Glutamatergic neuron (in vitro differentiated cells): ENCODE measurements around the gene TGFBI. TPM values are rescaled to one million over a fixed set of nuclear protein-coding genes. Genes with fewer than 3 reads are reported as not detected.
"Not testable (repeated sequence)": the region's sequence is repeated elsewhere in the genome, so short reads cannot be mapped to it uniquely, and the experiment has no call there.

Experiments
- DNase-seq: peaks from one replicate; pipeline ENCODE4 v3.0.0; 2022
- H3K27ac Mint-ChIP-seq: one replicate; pipeline ENCODE4 v1.8.0; 2020; ENCODE audit warnings: mild to moderate bottlenecking, mixed read lengths, inconsistent platforms; ENCODE audit not compliant: unreplicated experiment
- H3K27me3 Mint-ChIP-seq: one replicate; pipeline ENCODE4 v1.8.0; 2020; ENCODE audit warnings: mild to moderate bottlenecking, moderate library complexity, mixed read lengths, inconsistent platforms; ENCODE audit not compliant: unreplicated experiment
- H3K36me3 Mint-ChIP-seq: one replicate; pipeline ENCODE4 v1.8.0; 2020; ENCODE audit warnings: mild to moderate bottlenecking, mixed read lengths, inconsistent platforms; ENCODE audit not compliant: unreplicated experiment
- H3K4me1 Mint-ChIP-seq: one replicate; pipeline ENCODE4 v1.8.0; 2020; ENCODE audit warnings: mild to moderate bottlenecking, low read depth, mixed read lengths, inconsistent platforms; ENCODE audit not compliant: unreplicated experiment
- H3K4me3 Mint-ChIP-seq: one replicate; pipeline ENCODE4 v1.8.0; 2020; ENCODE audit warnings: mild to moderate bottlenecking, mixed read lengths, inconsistent platforms; ENCODE audit not compliant: unreplicated experiment
- H3K9me3 Mint-ChIP-seq: one replicate; pipeline ENCODE4 v1.8.0; 2020; ENCODE audit warnings: mild to moderate bottlenecking, moderate library complexity, mixed read lengths, inconsistent platforms; ENCODE audit not compliant: unreplicated experiment
- CTCF ChIP-seq: fragments of 200-600 bp; sonication (generic); IDR thresholded peaks from one replicate; pipeline ENCODE4 v1.5.0; 2021; ENCODE audit not compliant: partially characterized antibody, unreplicated experiment
- total RNA-seq: library from RNA; stranded (reverse); fragmentation: NEBNext Ultra II Directional; extraction: Animal tissue kit (Norgen Biotek cat#: 25700); gene quantifications from one replicate; pipeline ENCODE4 v1.2.1, GENCODE V29; 2021; ENCODE audit not compliant: unreplicated experiment

Gene TGFBI
- total RNA-seq, 1 donor from 2014 or later, result 2.3 TPM

GRCh38 chr5:136040746-136041415 is 12.1 kb downstream of the TGFBI start:
- peaks cover 10% of the 10 kb centered on the region for H3K4me1 Mint-ChIP-seq

GRCh38 chr5:136042156-136042555 is 13.4 kb downstream of the TGFBI start:
- peaks cover 10% of the 10 kb centered on the region for H3K4me1 Mint-ChIP-seq
- no peak overlapping the region for H3K4me3 Mint-ChIP-seq

More at GRCh38 chr5:136040746-136041415, 12.1 kb downstream of the TGFBI start:
- H3K9me3 Mint-ChIP-seq, result peaks cover 9% of the 10 kb centered on the region
- no peak for TF ChIP-seq CTCF
- H3K27me3 Mint-ChIP-seq, result no peaks in the 10 kb centered on the region
- no peak overlapping the region for H3K27ac Mint-ChIP-seq
- H3K4me3 Mint-ChIP-seq, result no peak overlapping the region
- DNase-seq, result no peak
- H3K36me3 Mint-ChIP-seq, result no peaks in the 10 kb centered on the region

GRCh38 chr5:136042665-136043121 is 13.9 kb downstream of the TGFBI start:
- TF ChIP-seq CTCF, result no peak
- peaks cover 5% of the 10 kb centered on the region for H3K36me3 Mint-ChIP-seq
- H3K4me3 Mint-ChIP-seq, result no peak overlapping the region
- H3K9me3 Mint-ChIP-seq, result peaks cover 9% of the 10 kb centered on the region
- peak overlapping the region; percentile 77 for H3K27ac Mint-ChIP-seq
- DNase-seq, result no peak
- H3K4me1 Mint-ChIP-seq, result peaks cover 10% of the 10 kb centered on the region
- H3K27me3 Mint-ChIP-seq, result no peaks in the 10 kb centered on the region

More at GRCh38 chr5:136042156-136042555, 13.4 kb downstream of the TGFBI start:
- peaks cover 3% of the 10 kb centered on the region for H3K36me3 Mint-ChIP-seq
- H3K27me3 Mint-ChIP-seq, result no peaks in the 10 kb centered on the region
- H3K27ac Mint-ChIP-seq, result peak overlapping the region; percentile 6
- no peak for TF ChIP-seq CTCF
- peaks cover 9% of the 10 kb centered on the region for H3K9me3 Mint-ChIP-seq
- DNase-seq, result no peak

- Mint-ChIP-seq H3K4me1 (peaks cover 10% of the 10 kb centered on the region), H3K36me3 (peaks cover 5% of the 10 kb centered on the region), H3K4me3 (no peak overlapping the region), H3K9me3 (peaks cover 5% of the 10 kb centered on the region), H3K27ac (no peak overlapping the region), H3K27me3 (peaks cover 1% of the 10 kb centered on the region)
- no peak for TF ChIP-seq CTCF
- no peak for DNase-seq
Measured at GRCh38 chr5:136043551-136043950, 14.8 kb downstream of the TGFBI start.

- peaks cover 5% of the 10 kb centered on the region for H3K9me3 Mint-ChIP-seq
- no peak overlapping the region for H3K27ac Mint-ChIP-seq
- DNase-seq, result no peak
- H3K36me3 Mint-ChIP-seq, result peaks cover 5% of the 10 kb centered on the region
- H3K4me1 Mint-ChIP-seq, result peaks cover 10% of the 10 kb centered on the region
- peaks cover 1% of the 10 kb centered on the region for H3K27me3 Mint-ChIP-seq
- TF ChIP-seq CTCF, result no peak
- no peak overlapping the region for H3K4me3 Mint-ChIP-seq
Measured at GRCh38 chr5:136043968-136044610, 15.3 kb downstream of the TGFBI start.

- not testable (repeated sequence) for H3K4me3 Mint-ChIP-seq, H3K9me3 Mint-ChIP-seq, DNase-seq, H3K27ac Mint-ChIP-seq, H3K4me1 Mint-ChIP-seq, H3K36me3 Mint-ChIP-seq, H3K27me3 Mint-ChIP-seq
Measured at GRCh38 chr5:136045026-136045425, 16.2 kb downstream of the TGFBI start.
